BLaER1 treated with 17β-estradiol and CSF1 and Interleukin-3, amounts not matched to agents 10 nM and 100 nM (cell line): Measurements from ENCODE around the gene SP6.
A peak's percentile ranks its signal among the peaks of the same experiment; 100 is the strongest.

Source experiments
- H3K27ac ChIP-seq, 11 experiments: shearing (Covaris generic); formaldehyde crosslinking; 2 replicates each; pipeline ENCODE4 v1.8.1; 2022
- H3K27me3 ChIP-seq, 11 experiments: shearing (Covaris generic); formaldehyde crosslinking; 2 replicates each; pipeline ENCODE4 v1.8.1; 2022
- H3K36me3 ChIP-seq, 11 experiments: shearing (Covaris generic); formaldehyde crosslinking; 2 replicates each; pipeline ENCODE4 v1.8.1; 2022
- H3K4me1 ChIP-seq, 10 experiments: shearing (Covaris generic); formaldehyde crosslinking; 2 replicates each; pipeline ENCODE4 v1.8.1; 2022
- H3K4me2 ChIP-seq, 11 experiments: shearing (Covaris generic); formaldehyde crosslinking; 2 replicates each; pipeline ENCODE4 v1.8.1; 2022
- H3K4me3 ChIP-seq, 10 experiments: shearing (Covaris generic); formaldehyde crosslinking; 2 replicates each; pipeline ENCODE4 v1.8.1; 2022
- H3K9ac ChIP-seq, 11 experiments: shearing (Covaris generic); formaldehyde crosslinking; 2 replicates each; pipeline ENCODE4 v1.8.1; 2022
- H3K9me3 ChIP-seq, 11 experiments: shearing (Covaris generic); formaldehyde crosslinking; replicated peaks in 1 of 11; 2 replicates each; pipeline ENCODE4 v1.8.1; 2022
- H4K20me1 ChIP-seq, 11 experiments: shearing (Covaris generic); formaldehyde crosslinking; 2 replicates each; pipeline ENCODE4 v1.8.1; 2022
- Cebpa-rat ChIP-seq, 11 experiments: shearing (Covaris generic); IDR thresholded peaks; 2 replicates each; pipeline ENCODE4 v1.8.1; 2022

SP6 gene

DNA sequence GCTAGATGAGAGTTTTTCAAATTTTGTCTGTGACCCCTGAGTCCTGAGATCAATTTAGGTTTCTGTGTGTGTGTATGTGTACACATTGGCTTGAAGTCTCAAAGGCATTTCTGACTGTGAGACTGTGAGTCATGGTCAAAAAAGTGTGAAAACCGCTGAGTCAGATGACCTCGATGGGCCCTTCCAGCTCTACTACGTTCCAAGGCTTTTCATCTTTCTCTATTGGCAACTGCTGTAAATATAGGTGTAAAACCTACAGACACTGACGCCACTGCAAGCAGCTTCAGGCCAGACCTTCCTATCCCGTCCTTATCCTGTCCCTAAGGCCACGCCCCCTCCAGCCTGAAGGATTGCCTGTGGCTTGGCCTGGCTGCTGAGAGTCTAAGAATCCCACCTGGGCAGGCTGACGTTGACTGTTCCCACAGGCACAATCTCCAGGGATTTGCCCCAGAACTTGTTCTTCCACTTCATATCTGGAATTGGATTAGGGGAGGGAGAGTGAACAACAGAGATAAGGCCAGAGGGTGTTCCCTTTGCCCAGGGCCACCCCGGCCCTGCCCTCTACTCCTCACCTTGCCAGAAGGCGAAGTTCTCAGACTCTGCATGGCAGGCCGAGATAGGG is 40.7 kb downstream of the SP6 start:
- Histone ChIP-seq H3K9ac (0 out of 22 replicates have a peak overlapping the region, but pooled peaks of 1 of the 11 experiments have one; percentile 23), H3K9me3 (no peaks in the 10 kb centered on the region), H3K4me3 (no peak overlapping the region), H3K4me1 (peaks cover 7 to 25% (median 18%) of the 10 kb centered on the region in 10 experiments), H3K4me2 (peak overlapping the region in 5 of 11 experiments; percentile 14 to 45 (median 21); a peak in 5 of 22 replicates), H4K20me1 (peaks cover 0 to 78% (median 0%) of the 10 kb centered on the region in 11 experiments; a peak in 8 of 22 replicates), H3K36me3 (peaks cover 67 to 88% (median 82%) of the 10 kb centered on the region in 11 experiments), H3K27me3 (no peaks in the 10 kb centered on the region), H3K27ac (peak overlapping the region in 1 of 11 experiments; percentile 49; a peak in 1 of 22 replicates)
- TF ChIP-seq Cebpa-rat (IDR thresholded peaks at IDR 0.05), result no peak

DNA sequence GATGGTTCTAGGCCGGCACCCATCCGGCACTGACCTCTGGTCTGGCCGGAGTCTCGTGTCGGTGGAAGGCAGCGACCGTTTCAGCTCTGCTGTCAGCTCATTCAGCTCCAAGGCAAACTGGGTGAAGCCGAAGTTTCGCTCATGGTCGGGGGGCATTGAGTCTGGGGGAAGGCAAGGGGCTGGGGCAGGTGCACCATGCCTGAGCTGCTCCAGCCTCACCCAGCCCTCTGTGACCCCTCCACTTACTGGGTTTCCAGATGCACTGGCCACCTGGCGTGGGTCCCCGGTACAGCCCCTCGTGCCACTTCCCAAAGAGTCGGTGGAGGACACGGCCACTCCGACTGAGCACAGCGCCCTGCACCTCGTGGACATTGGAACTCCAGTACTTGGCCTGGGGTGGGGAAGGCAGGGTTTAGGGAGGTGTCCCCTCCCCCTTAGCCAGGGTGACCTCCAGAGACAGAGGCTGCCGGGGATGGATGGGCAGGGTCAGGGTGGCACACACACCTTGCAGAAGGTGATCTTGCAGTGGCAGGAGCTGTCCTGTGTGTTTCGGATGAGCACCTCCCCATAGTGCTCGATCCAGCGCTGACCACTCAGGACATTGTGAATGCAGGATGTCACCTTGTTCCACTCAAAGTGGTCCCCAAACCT is 42.0 kb downstream of the SP6 start:
- peaks cover 62 to 74% (median 71%) of the 10 kb centered on the region in 11 experiments for H3K36me3 ChIP-seq
- no peak for TF ChIP-seq Cebpa-rat (IDR thresholded peaks at IDR 0.05)
- H3K4me2 ChIP-seq, result no peak overlapping the region
- no peak overlapping the region for H3K9ac ChIP-seq
- no peak overlapping the region for H3K4me3 ChIP-seq
- no peaks in the 10 kb centered on the region for H3K9me3 ChIP-seq
- H3K4me1 ChIP-seq, result peaks cover 9 to 36% (median 30%) of the 10 kb centered on the region in 10 experiments
- H3K27me3 ChIP-seq, result no peaks in the 10 kb centered on the region
- H3K27ac ChIP-seq, result peak overlapping the region in 1 of 11 experiments; percentile 49; a peak in 1 of 22 replicates
- peaks cover 0 to 71% (median 0%) of the 10 kb centered on the region in 11 experiments; a peak in 8 of 22 replicates for H4K20me1 ChIP-seq

DNA sequence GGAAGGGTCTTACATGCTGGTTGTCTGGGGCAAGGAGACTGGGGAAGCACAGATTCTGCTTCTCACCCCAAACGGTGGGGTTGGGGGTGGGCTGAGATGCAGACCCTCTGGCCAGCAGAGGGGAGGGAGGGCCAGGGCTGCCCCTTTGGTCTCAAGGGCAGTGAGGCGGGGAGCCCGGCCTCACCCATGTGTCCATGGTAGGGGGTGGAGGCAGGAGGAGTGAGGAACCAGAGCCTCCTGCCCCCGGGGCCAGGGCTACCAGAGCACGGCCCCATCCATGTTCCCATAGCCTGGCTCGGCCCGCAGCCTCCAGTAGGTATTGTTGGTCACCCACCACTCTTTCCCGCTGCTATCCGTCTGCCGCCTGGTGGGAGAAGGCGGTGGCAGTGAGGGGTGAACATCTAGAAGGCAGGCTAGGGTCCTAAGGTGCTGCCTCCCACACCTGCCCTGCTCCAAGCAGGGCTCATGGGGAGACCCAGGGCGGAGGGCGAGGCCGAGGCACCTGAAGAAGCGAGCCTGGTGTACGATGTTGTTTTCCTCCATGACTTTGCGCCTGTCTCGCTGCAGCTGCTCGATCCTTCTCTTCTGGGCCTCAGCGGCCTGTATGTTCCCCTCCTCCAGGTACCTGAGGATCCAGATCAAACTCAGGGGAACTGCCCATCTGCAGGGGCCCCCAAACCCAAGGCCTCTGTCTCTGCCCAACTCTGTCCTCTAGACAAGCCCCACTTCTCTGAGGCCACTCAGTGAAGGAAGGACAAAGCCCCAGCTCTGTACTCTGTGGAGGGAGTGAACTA is 42.7 kb downstream of the SP6 start:
- Histone ChIP-seq H3K9me3 (no peaks in the 10 kb centered on the region), H3K4me3 (no peak overlapping the region), H3K27me3 (no peaks in the 10 kb centered on the region), H3K9ac (no peak overlapping the region), H3K4me2 (no peak overlapping the region), H3K27ac (no peak overlapping the region), H3K4me1 (peaks cover 9 to 41% (median 35%) of the 10 kb centered on the region in 10 experiments), H4K20me1 (peaks cover 0 to 65% (median 0%) of the 10 kb centered on the region in 11 experiments; a peak in 8 of 22 replicates), H3K36me3 (peaks cover 55 to 67% (median 64%) of the 10 kb centered on the region in 11 experiments)
- TF ChIP-seq Cebpa-rat (IDR thresholded peaks at IDR 0.05), result no peak

DNA sequence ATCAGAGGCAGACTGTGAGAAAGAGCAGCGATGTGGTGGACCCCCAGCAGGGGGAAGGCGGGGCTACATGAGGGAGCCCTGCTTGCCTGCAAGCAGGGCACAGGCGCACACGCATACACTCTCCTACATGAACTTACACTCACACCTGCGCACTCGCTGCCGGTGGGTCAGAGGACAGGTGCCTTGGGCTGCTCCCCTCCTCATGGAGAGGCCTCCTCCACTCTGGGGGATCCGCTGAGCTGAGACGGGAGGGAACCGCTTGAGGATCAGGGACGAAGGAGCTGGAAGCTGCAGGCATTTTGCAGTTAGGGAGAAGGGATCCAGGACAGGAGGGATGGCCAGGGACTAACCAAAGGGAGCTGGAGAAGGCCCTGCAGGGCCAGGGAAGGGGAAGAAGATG is 43.5 kb downstream of the SP6 start:
- no peak overlapping the region for H3K27ac ChIP-seq

DNA sequence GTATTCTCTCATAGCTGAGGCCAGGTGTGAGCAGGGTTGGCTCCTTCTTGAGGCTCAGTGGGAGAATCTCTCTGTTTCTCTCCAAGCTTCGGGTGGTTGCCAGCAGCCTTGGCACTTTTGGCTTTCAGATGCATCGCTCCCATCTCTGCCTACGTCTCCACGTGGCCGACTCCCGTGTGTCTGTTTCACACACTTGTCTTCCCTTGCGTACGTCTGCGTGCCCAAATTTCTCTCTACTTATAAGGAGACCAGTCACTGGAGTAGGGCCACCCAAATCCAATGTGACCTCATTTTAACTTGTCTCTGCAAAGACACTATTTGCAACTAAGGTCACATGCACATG is 44.1 kb downstream of the SP6 start:
- Histone ChIP-seq H4K20me1 (peaks cover 0 to 64% (median 0%) of the 10 kb centered on the region in 11 experiments; a peak in 7 of 22 replicates), H3K27me3 (no peaks in the 10 kb centered on the region), H3K4me1 (peaks cover 9 to 55% (median 38%) of the 10 kb centered on the region in 10 experiments), H3K4me2 (peak overlapping the region in 5 of 11 experiments; percentile 53 to 89 (median 78); a peak in 7 of 22 replicates), H3K9me3 (no peaks in the 10 kb centered on the region), H3K4me3 (no peak overlapping the region), H3K36me3 (peaks cover 43 to 53% (median 50%) of the 10 kb centered on the region in 11 experiments), H3K27ac (0 out of 22 replicates have a peak overlapping the region, but pooled peaks of 1 of the 11 experiments have one; percentile 56), H3K9ac (no peak overlapping the region)
- no peak for TF ChIP-seq Cebpa-rat (IDR thresholded peaks at IDR 0.05)

More for the DNA sequence above, 43.5 kb downstream of the SP6 start:
- peaks cover 0 to 65% (median 0%) of the 10 kb centered on the region in 11 experiments; a peak in 8 of 22 replicates for H4K20me1 ChIP-seq
- H3K36me3 ChIP-seq, result peaks cover 47 to 59% (median 55%) of the 10 kb centered on the region in 11 experiments
- H3K9ac ChIP-seq, result no peak overlapping the region
- H3K4me2 ChIP-seq, result no peak overlapping the region; a peak in 1 of 22 replicates
- H3K4me3 ChIP-seq, result no peak overlapping the region
- H3K4me1 ChIP-seq, result peaks cover 9 to 49% (median 35%) of the 10 kb centered on the region in 10 experiments
- no peaks in the 10 kb centered on the region for H3K27me3 ChIP-seq
- TF ChIP-seq Cebpa-rat (IDR thresholded peaks at IDR 0.05), result no peak
- H3K9me3 ChIP-seq, result no peaks in the 10 kb centered on the region

DNA sequence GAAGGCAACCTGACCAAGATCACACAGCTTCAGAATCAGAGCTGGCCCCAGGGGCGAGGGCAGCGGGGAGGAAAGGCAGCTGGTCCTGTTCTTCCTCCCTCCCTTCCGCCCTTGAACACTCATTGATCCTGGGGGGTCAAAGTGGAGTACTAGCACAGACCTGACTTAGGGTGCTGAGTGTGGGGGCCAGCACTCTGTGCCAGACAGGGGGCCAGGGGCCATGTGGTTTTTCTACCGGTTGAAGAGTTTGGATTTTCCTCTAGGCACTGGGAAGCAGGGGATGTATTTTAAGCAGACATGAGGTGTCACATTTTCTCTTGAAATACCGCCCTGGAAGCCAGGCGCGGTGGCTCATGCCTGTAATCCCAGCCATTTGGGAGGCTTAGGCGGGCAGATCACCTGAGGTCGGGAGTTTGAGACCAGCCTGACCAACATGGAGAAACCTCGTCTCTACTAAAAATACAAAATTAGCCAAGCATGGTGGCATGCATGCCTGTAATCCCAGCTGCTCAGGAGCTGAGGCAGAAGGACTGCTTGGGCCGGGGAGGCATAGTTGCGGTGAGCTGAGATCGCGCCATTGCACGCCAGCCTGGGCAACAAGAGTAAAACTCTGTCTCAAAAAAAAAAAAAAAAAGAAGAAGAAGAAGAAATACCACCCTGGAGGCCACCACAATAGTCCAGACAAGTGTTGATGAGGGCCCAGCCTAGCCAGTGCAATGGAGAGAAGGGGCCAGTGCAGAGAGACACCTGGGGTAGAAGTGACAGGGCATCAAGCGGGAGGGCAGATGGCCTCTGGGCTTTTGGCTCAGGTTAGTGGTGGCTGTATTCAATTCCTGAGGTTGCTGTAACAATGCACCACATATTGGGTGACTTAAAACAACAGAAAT is 44.7 kb downstream of the SP6 start:
- H3K27me3 ChIP-seq, result no peaks in the 10 kb centered on the region
- no peak for TF ChIP-seq Cebpa-rat (IDR thresholded peaks at IDR 0.05)
- no peaks in the 10 kb centered on the region for H3K9me3 ChIP-seq
- H3K4me1 ChIP-seq, result peaks cover 9 to 57% (median 38%) of the 10 kb centered on the region in 10 experiments
- H3K9ac ChIP-seq, result peak overlapping the region in 4 of 11 experiments; percentile 11 to 40 (median 22); a peak in 4 of 22 replicates
- peak overlapping the region in 4 of 11 experiments; percentile 10 to 56 (median 32); a peak in 5 of 22 replicates for H3K27ac ChIP-seq
- H3K4me2 ChIP-seq, result peak overlapping the region; percentile 41 to 89 (median 68); a peak in 18 of 22 replicates
- no peak overlapping the region for H3K4me3 ChIP-seq
- H3K36me3 ChIP-seq, result peaks cover 39 to 48% (median 44%) of the 10 kb centered on the region in 11 experiments
- peaks cover 0 to 65% (median 0%) of the 10 kb centered on the region in 11 experiments; a peak in 7 of 22 replicates for H4K20me1 ChIP-seq

DNA sequence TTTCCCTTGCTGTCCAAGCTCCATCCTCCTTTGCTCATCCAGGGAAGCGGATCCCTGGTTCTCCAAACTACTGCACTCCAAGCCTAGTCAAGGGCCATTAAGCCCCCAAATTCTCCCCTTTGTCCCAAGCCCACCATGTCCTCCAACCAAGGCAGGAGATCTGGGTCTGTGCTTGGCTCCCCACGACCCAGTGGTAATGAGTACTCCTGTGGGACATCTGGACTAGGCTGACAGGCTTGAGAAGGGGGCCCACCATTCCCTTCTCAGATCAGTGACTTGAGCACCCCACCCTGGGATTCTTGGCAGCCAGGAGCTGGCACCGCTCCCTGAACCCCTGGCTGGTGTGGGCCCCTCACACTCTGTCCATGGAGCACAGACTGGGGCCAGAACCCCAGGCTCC is 46.5 kb downstream of the SP6 start:
- H3K4me1 ChIP-seq, result peaks cover 9 to 57% (median 33%) of the 10 kb centered on the region in 10 experiments
- no peak overlapping the region for H3K4me3 ChIP-seq
- TF ChIP-seq Cebpa-rat (IDR thresholded peaks at IDR 0.05), result no peak
- no peaks in the 10 kb centered on the region for H3K27me3 ChIP-seq
- H4K20me1 ChIP-seq, result peaks cover 0 to 54% (median 0%) of the 10 kb centered on the region in 11 experiments; a peak in 6 of 22 replicates
- no peak overlapping the region for H3K27ac ChIP-seq
- H3K4me2 ChIP-seq, result peak overlapping the region in 7 of 11 experiments; percentile 53 to 89 (median 75); a peak in 13 of 22 replicates
- H3K36me3 ChIP-seq, result peaks cover 26 to 30% (median 28%) of the 10 kb centered on the region in 11 experiments
- H3K9me3 ChIP-seq, result no peaks in the 10 kb centered on the region
- H3K9ac ChIP-seq, result no peak overlapping the region

DNA sequence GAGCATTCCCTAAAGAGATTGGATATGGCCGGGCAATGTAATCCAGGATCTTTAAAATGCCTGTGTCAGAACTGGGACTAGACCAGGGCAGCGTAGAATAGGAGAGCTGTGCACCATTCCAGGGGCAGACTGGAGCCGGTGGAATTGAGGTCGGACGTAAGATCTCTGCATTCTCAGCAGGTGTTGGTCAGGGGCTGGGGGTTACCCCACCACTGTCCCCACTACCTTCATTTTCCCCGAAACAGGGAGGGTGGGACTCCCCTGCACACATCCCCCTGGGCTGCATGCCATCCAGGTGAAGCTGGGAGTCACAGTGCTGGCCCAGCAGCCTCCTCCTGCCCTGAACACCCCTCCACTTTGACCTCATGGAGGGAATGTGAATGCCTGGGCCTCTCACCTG is 47.2 kb downstream of the SP6 start:
- Histone ChIP-seq H4K20me1 (peaks cover 0 to 47% (median 0%) of the 10 kb centered on the region in 11 experiments; a peak in 6 of 22 replicates), H3K27me3 (no peaks in the 10 kb centered on the region), H3K27ac (no peak overlapping the region), H3K4me3 (no peak overlapping the region), H3K9ac (no peak overlapping the region), H3K4me1 (peaks cover 9 to 57% (median 33%) of the 10 kb centered on the region in 10 experiments), H3K4me2 (peak overlapping the region in 2 of 11 experiments; percentile 68 to 87; a peak in 3 of 22 replicates), H3K36me3 (peaks cover 19 to 23% (median 21%) of the 10 kb centered on the region in 11 experiments), H3K9me3 (no peaks in the 10 kb centered on the region)
- TF ChIP-seq Cebpa-rat (IDR thresholded peaks at IDR 0.05), result no peak
